Esophagus muscularis mucosa (tissue), 3 donors: ENCODE results near the gene PRDX2.
"Not testable (repeated sequence)": the region's sequence is repeated elsewhere in the genome, so short reads cannot be mapped to it uniquely, and the experiment has no call there.

Experiments used
- POLR2A ChIP-seq: fragments of 450-650 bp; IDR thresholded peaks from one replicate; pipeline ENCODE4 v1.6.1; 2017; ENCODE audit warnings: antibody characterized with exemption, moderate library complexity, mild to moderate bottlenecking, low read depth
- TF ChIP-seq, protein P1 (sequence below), 3 experiments: fragments of 200-600 bp in 2 of 3; fragments of 450-650 bp in 1 of 3; sonication (generic) in 2 of 3; IDR thresholded peaks; one replicate each; pipeline ENCODE4 v1.5.1; 2017 to 2019; ENCODE audit warnings: antibody characterized with exemption in 3 of 3, mild to moderate bottlenecking in 2 of 3, moderate library complexity in 1 of 3

DNA sequence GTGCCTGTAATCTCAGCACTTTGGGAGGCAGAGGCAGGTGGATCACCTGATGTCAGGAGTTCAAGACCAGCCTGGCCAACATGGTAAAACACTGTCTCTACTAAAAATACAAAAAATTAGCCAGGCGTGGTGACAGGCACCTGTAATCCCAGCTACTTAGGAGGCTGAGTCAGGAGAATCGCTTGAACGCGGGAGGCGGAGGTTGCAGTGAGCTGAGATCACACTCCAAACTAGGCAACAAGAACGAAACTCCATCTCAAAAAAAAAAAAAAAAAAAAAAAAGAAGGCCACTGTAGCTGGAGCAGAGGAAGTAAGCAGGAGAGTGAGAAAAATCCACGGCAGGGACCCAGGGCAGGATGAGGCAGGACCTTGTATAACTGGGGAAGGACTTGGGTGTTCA lies 45.0 kb upstream of the PRDX2 start:
- TF ChIP-seq, protein P1, sequence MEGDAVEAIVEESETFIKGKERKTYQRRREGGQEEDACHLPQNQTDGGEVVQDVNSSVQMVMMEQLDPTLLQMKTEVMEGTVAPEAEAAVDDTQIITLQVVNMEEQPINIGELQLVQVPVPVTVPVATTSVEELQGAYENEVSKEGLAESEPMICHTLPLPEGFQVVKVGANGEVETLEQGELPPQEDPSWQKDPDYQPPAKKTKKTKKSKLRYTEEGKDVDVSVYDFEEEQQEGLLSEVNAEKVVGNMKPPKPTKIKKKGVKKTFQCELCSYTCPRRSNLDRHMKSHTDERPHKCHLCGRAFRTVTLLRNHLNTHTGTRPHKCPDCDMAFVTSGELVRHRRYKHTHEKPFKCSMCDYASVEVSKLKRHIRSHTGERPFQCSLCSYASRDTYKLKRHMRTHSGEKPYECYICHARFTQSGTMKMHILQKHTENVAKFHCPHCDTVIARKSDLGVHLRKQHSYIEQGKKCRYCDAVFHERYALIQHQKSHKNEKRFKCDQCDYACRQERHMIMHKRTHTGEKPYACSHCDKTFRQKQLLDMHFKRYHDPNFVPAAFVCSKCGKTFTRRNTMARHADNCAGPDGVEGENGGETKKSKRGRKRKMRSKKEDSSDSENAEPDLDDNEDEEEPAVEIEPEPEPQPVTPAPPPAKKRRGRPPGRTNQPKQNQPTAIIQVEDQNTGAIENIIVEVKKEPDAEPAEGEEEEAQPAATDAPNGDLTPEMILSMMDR (IDR thresholded peaks at IDR 0.05) = not testable (repeated sequence)
- TF ChIP-seq POLR2A = not testable (repeated sequence)
